H1 (cell line): ENCODE measurements around the gene FCRLB. TPM values are rescaled to one million over a fixed set of nuclear protein-coding genes. Genes with fewer than 3 reads are reported as not detected.

ENCODE experiments used
- CTCF ChIA-PET: fragments of 300-600 bp; sonication (Branson Sonifier 250); formaldehyde crosslinking; loops from one replicate; lab custom pipeline; 2021; ENCODE audit not compliant: partially characterized antibody; lab: Charles Lee
- POLR2A ChIA-PET: fragments of 300-600 bp; sonication (Branson Sonifier 250); formaldehyde crosslinking; loops from one replicate; lab custom pipeline; 2021; ENCODE audit warnings: inconsistent platforms; ENCODE audit not compliant: partially characterized antibody; lab: Charles Lee
- DNase-seq, 2 experiments: peaks; one replicate each; pipeline versions ENCODE4 v3.0.0 to v3.0.0-alpha.2; 2010 to 2022; ENCODE audit warnings: low spot score in 2 of 2, low read depth in 1 of 2, mixed read lengths in 1 of 2
- FAIRE-seq: peaks from 2 replicates; lab custom pipeline; 2011; peaks lifted over from hg19 to GRCh38; lab: Jason Lieb, UNC
- H2AFZ ChIP-seq: 2 replicates; pipeline ENCODE4 v1.8.1; 2012; ENCODE audit warnings: low read length, inconsistent platforms
- H2AK5ac ChIP-seq: 2 replicates; pipeline ENCODE4 v1.6.1; 2013; ENCODE audit warnings: low read depth, low read length
- H2BK120ac ChIP-seq: replicated peaks from 2 replicates; pipeline ENCODE3; 2013; ENCODE audit warnings: low read depth, low read length, inconsistent platforms
- H2BK12ac ChIP-seq: 2 replicates; pipeline ENCODE4 v1.6.1; 2013; ENCODE audit warnings: low read depth, low read length
- H2BK15ac ChIP-seq: 2 replicates; pipeline ENCODE4 v1.6.1; 2013; ENCODE audit warnings: low read length
- H2BK20ac ChIP-seq: 2 replicates; pipeline ENCODE4 v1.6.1; 2013; ENCODE audit warnings: low read length
- H2BK5ac ChIP-seq: 2 replicates; pipeline ENCODE4 v1.6.1; 2013; ENCODE audit warnings: low read depth, low read length
- H3K14ac ChIP-seq: 2 replicates; pipeline ENCODE4 v1.6.1; 2013; ENCODE audit warnings: inconsistent platforms; ENCODE audit not compliant: insufficient read length
- H3K18ac ChIP-seq: 2 replicates; pipeline ENCODE4 v1.6.1; 2013; ENCODE audit warnings: low read length; ENCODE audit errors: extremely low read depth
- H3K23ac ChIP-seq: 2 replicates; pipeline ENCODE4 v1.6.1; 2013; ENCODE audit warnings: inconsistent platforms; ENCODE audit not compliant: insufficient read length
- H3K23me2 ChIP-seq: 2 replicates; pipeline ENCODE4 v1.6.1; 2013; ENCODE audit warnings: low read depth, low read length
- H3K27ac ChIP-seq: 2 replicates; pipeline ENCODE4 v1.6.1; 2011; ENCODE audit warnings: low read depth, low read length, inconsistent platforms
- H3K27me3 ChIP-seq, 4 experiments: replicated peaks in 1 of 4; 1 replicate in 1 of 4; 2 replicates in 3 of 4; pipeline versions ENCODE4 v1.6.1 to v1.8.1; 2011 to 2013; ENCODE audit warnings: low read length in 3 of 4, mild to moderate bottlenecking in 3 of 4, inconsistent platforms in 2 of 4, mixed read lengths in 2 of 4, moderate library complexity in 1 of 4; ENCODE audit not compliant: control insufficient read depth in 3 of 4, insufficient read depth in 3 of 4; ENCODE audit errors: extremely low read depth in 1 of 4
- H3K36me3 ChIP-seq, 4 experiments: 2 replicates each; pipeline versions ENCODE4 v1.6.1 to v1.8.1; 2011 to 2013; ENCODE audit warnings: mild to moderate bottlenecking in 4 of 4, low read length in 3 of 4, moderate library complexity in 2 of 4, control low read depth in 1 of 4, inconsistent platforms in 1 of 4; ENCODE audit not compliant: insufficient read depth in 4 of 4, control insufficient read depth in 2 of 4
- H3K4ac ChIP-seq: replicated peaks from 2 replicates; pipeline ENCODE3; 2013; ENCODE audit warnings: low read length, low read depth, mixed read lengths, inconsistent platforms; ENCODE audit not compliant: insufficient read length
- H3K4me1 ChIP-seq, 4 experiments: replicated peaks in 1 of 4; 1 replicate in 1 of 4; 2 replicates in 3 of 4; pipeline versions ENCODE4 v1.6.1 to v1.8.1; 2011 to 2013; ENCODE audit warnings: low read length in 3 of 4, inconsistent platforms in 2 of 4, mixed read lengths in 1 of 4; ENCODE audit not compliant: insufficient read depth in 4 of 4, control insufficient read depth in 3 of 4
- H3K4me2 ChIP-seq, 2 experiments: 2 replicates each; pipeline versions ENCODE4 v1.6.1 to v1.8.1; 2011 to 2013; ENCODE audit warnings: low read depth in 2 of 2, low read length in 2 of 2, control low read depth in 1 of 2, inconsistent platforms in 1 of 2, mild to moderate bottlenecking in 1 of 2; ENCODE audit not compliant: insufficient read depth in 1 of 2
- H3K4me3 ChIP-seq, 4 experiments: fragments of 200-600, 300-600 bp in 1 of 4; sonication (generic), shearing (Covaris generic), sonication (Bioruptor Twin) in 1 of 4; 2 replicates each; pipeline versions ENCODE4 v1.5.1 to v1.8.1; 2011 to 2016; ENCODE audit warnings: low read length in 4 of 4, low read depth in 3 of 4, control low read depth in 2 of 4, inconsistent platforms in 2 of 4, mild to moderate bottlenecking in 2 of 4, mixed read lengths in 1 of 4, moderate library complexity in 1 of 4; ENCODE audit not compliant: insufficient read depth in 2 of 4; ENCODE audit errors: extremely low read depth in 1 of 4
- H3K56ac ChIP-seq: replicated peaks from 2 replicates; pipeline ENCODE3; 2013; ENCODE audit warnings: low read depth, mild to moderate bottlenecking, mixed read lengths, low read length, inconsistent platforms; ENCODE audit not compliant: insufficient read length
- H3K79me1 ChIP-seq: 2 replicates; pipeline ENCODE4 v1.6.1; 2013; ENCODE audit warnings: low read depth, low read length, control low read depth
- H3K79me2 ChIP-seq, 2 experiments: 2 replicates each; pipeline versions ENCODE4 v1.6.1 to v1.8.1; 2012 to 2013; ENCODE audit warnings: low read length in 2 of 2, mild to moderate bottlenecking in 2 of 2, inconsistent platforms in 1 of 2; ENCODE audit not compliant: insufficient read depth in 2 of 2, control insufficient read depth in 1 of 2
- H3K9ac ChIP-seq, 4 experiments: replicated peaks in 1 of 4; 1 replicate in 1 of 4; 2 replicates in 3 of 4; pipeline versions ENCODE4 v1.6.1 to v1.8.1; 2011 to 2013; ENCODE audit warnings: low read depth in 3 of 4, low read length in 3 of 4, control low read depth in 2 of 4, mild to moderate bottlenecking in 2 of 4, moderate library complexity in 2 of 4, inconsistent platforms in 1 of 4; ENCODE audit errors: extremely low read depth in 1 of 4
- H3K9me3 ChIP-seq, 2 experiments: 2 replicates each; pipeline versions ENCODE4 v1.6.1 to v1.8.1; 2012 to 2013; ENCODE audit warnings: mild to moderate bottlenecking in 2 of 2, moderate library complexity in 2 of 2, control low read depth in 1 of 2, inconsistent platforms in 1 of 2, low read depth in 1 of 2, low read length in 1 of 2, mixed read lengths in 1 of 2; ENCODE audit not compliant: insufficient read depth in 2 of 2
- H4K20me1 ChIP-seq, 2 experiments: replicated peaks in 1 of 2; 2 replicates each; pipeline versions ENCODE3 to v1.8.1; 2011 to 2013; ENCODE audit warnings: inconsistent platforms in 2 of 2, low read length in 2 of 2, mild to moderate bottlenecking in 1 of 2; ENCODE audit not compliant: insufficient read depth in 2 of 2, control insufficient read depth in 1 of 2
- H4K5ac ChIP-seq: 2 replicates; pipeline ENCODE4 v1.6.1; 2013; ENCODE audit warnings: low read length, low read depth, mixed read lengths, inconsistent platforms; ENCODE audit not compliant: insufficient read length
- H4K8ac ChIP-seq: 2 replicates; pipeline ENCODE4 v1.8.0; 2013; ENCODE audit warnings: mild to moderate bottlenecking, moderate library complexity, low read length, inconsistent platforms; ENCODE audit not compliant: insufficient read depth; ENCODE audit errors: extremely low read depth
- H4K91ac ChIP-seq: replicated peaks from 2 replicates; pipeline ENCODE3; 2013; ENCODE audit warnings: low read length, mixed read lengths, inconsistent platforms; ENCODE audit not compliant: insufficient read length
- ATF3 ChIP-seq: IDR thresholded peaks from 2 replicates; pipeline ENCODE4 v1.6.1; 2011; ENCODE audit warnings: low read depth, mild to moderate bottlenecking, low read length; ENCODE audit not compliant: insufficient read depth
- BCL11A ChIP-seq, 2 experiments: IDR thresholded peaks; one replicate each; pipeline ENCODE4 v1.6.1; 2011; ENCODE audit warnings: low read depth in 2 of 2, low read length in 2 of 2, mild to moderate bottlenecking in 2 of 2
- EGR1 ChIP-seq: IDR thresholded peaks from 2 replicates; pipeline ENCODE4 v1.6.1; 2011; ENCODE audit warnings: low read depth, low read length, borderline replicate concordance
- HDAC2 ChIP-seq, 2 experiments: fragments of 300-600 bp in 1 of 2; sonication (generic) in 1 of 2; IDR thresholded peaks; 2 replicates each; pipeline ENCODE4 v1.6.1; 2011 to 2012; ENCODE audit warnings: low read depth in 2 of 2, low read length in 2 of 2, mild to moderate bottlenecking in 2 of 2, moderate library complexity in 2 of 2, borderline replicate concordance in 1 of 2, inconsistent platforms in 1 of 2
- RAD21 ChIP-seq, 2 experiments: IDR thresholded peaks in 1 of 2; conservative IDR thresholded peaks in 1 of 2; 2 replicates each; pipeline ENCODE4 v1.6.1; 2011; ENCODE audit warnings: low read depth in 2 of 2, low read length in 2 of 2, improper control_type of control experiment in 1 of 2, inconsistent platforms in 1 of 2, mild to moderate bottlenecking in 1 of 2, moderate library complexity in 1 of 2
- RFX5 ChIP-seq: IDR thresholded peaks from 2 replicates; pipeline ENCODE4 v1.6.1; 2011; ENCODE audit warnings: low read depth, low read length, improper control_type of control experiment, borderline replicate concordance
- SIX5 ChIP-seq: IDR thresholded peaks from 2 replicates; pipeline ENCODE4 v1.6.1; 2011; ENCODE audit warnings: mild to moderate bottlenecking, low read depth, low read length
- SUZ12 ChIP-seq: fragments of 200-600 bp; sonication (generic); IDR thresholded peaks from 2 replicates; pipeline ENCODE4 v1.6.1; 2012; ENCODE audit warnings: mild to moderate bottlenecking, inconsistent platforms, low read length, moderate library complexity, mixed read lengths
- TAF1 ChIP-seq: IDR thresholded peaks from 2 replicates; pipeline ENCODE4 v1.6.1; 2011; ENCODE audit warnings: mild to moderate bottlenecking, low read depth, low read length
- TBP ChIP-seq: IDR thresholded peaks from 2 replicates; pipeline ENCODE4 v1.6.1; 2011; ENCODE audit warnings: low read depth, low read length, improper control_type of control experiment
- WGBS, 2 experiments: shearing (Covaris generic) in 1 of 2; methylation state at CpG; one replicate each; pipeline versions ENCODE4 v1.1.6 to v1.1.7; 2013 to 2015; ENCODE audit warnings: low lambda C conversion rate in 2 of 2, mixed read lengths in 2 of 2, inconsistent platforms in 1 of 2, low coverage in 1 of 2, missing lambda C conversion rate in 1 of 2; ENCODE audit not compliant: insufficient replicate concordance in 2 of 2, insufficient coverage in 1 of 2, insufficient read length in 1 of 2; ENCODE audit errors: extremely low coverage in 1 of 2, missing lambda C conversion rate in 1 of 2; 5-methylcytosine and 5-hydroxymethylcytosine counted together
- polyA plus RNA-seq, 7 experiments: library from polyadenylated mRNA; depleted of rRNA in 3 of 7; stranded (reverse) in 5 of 7; unstranded in 2 of 7; fragments of >200 nt in 5 of 7; fragments of 200-250 nt in 2 of 7; gene quantifications; 1 replicate in 5 of 7; 2 replicates in 1 of 7; 4 replicates in 1 of 7; pipeline versions ENCODE4 v1.2.1 to v1.2.3, GENCODE V29; 2011 to 2013; ENCODE audit warnings: missing spikeins in 2 of 7, mixed read lengths in 2 of 7
- total RNA-seq: library from RNA; stranded (reverse); fragmentation: NEBNext Ultra II Directional; extraction: Animal tissue kit (Norgen Biotek cat#: 25700); gene quantifications from 2 replicates; pipeline ENCODE4 v1.2.1, GENCODE V29; 2021

Gene FCRLB
- total and polyA plus RNA-seq, 2 of the 8 experiments (the other 6 are each of a cell fraction or from before 2014, with no cell fraction given), result 0.14 to 0.24 TPM

GRCh38 chr1:161681879-161682278, 39.5 kb upstream of the FCRLB start:
- Histone ChIP-seq H3K4ac (no peak overlapping the region), H3K79me1 (no peaks in the 10 kb centered on the region), H2AFZ (no peak overlapping the region), H2AK5ac (no peak overlapping the region)
- FAIRE-seq, result no peak
- TF ChIP-seq RAD21 (IDR thresholded peaks at IDR 0.05 in 1 of 2, conservative IDR thresholded peaks at IDR 0.05 in 1 of 2; ENCODE audit: low read depth in 2 of 2, low read length in 2 of 2) (no peak), SIX5 (no peak), EGR1 (no peak), SUZ12 (no peak), ATF3 (no peak), TAF1 (no peak), TBP (no peak), RFX5 (no peak), BCL11A (IDR thresholded peaks at IDR 0.05; ENCODE audit: low read depth in 2 of 2, low read length in 2 of 2) (no peak), HDAC2 (IDR thresholded peaks at IDR 0.05; ENCODE audit: borderline replicate concordance in 1 of 2, low read depth in 2 of 2, low read length in 2 of 2) (no peak)
- TF ChIP-seq, all 59 proteins: peak for 0
- no peaks in the 10 kb centered on the region for H3K27me3 ChIP-seq
- no peak overlapping the region for H4K91ac ChIP-seq
- no peak overlapping the region for H4K5ac ChIP-seq
- no peaks in the 10 kb centered on the region for H3K36me3 ChIP-seq
- H3K14ac ChIP-seq, result no peak overlapping the region
- ChIA-PET POLR2A (no interaction called here), CTCF (interaction anchor here (0.7 kb wide), 1 partner anchor 1672 kb away, joined by 6 read pairs; no protein-coding TSS in a partner anchor)
- H2BK12ac ChIP-seq, result no peak overlapping the region
- H3K18ac ChIP-seq, result no peak overlapping the region
- H2BK20ac ChIP-seq, result no peak overlapping the region
- 81% methylated on average over 3 of the region's 3 CpGs; no CpG with 5 or more reads in 1 of the 2 experiments for WGBS, 2 experiments
- no peak overlapping the region for H3K23ac ChIP-seq
- no peak overlapping the region for H3K56ac ChIP-seq
- DNase-seq, result no peak
- no peak overlapping the region for H2BK5ac ChIP-seq
- no peaks in the 10 kb centered on the region for H3K79me2 ChIP-seq
- no peaks in the 10 kb centered on the region for H4K20me1 ChIP-seq
- no peak overlapping the region for H4K8ac ChIP-seq
- no peak overlapping the region for H3K9ac ChIP-seq
- no peaks in the 10 kb centered on the region for H3K9me3 ChIP-seq
- no peaks in the 10 kb centered on the region for H3K23me2 ChIP-seq
- no peak overlapping the region for H2BK15ac ChIP-seq
- no peak overlapping the region for H2BK120ac ChIP-seq
- H3K27ac ChIP-seq, result no peak overlapping the region
- no peaks in the 10 kb centered on the region; a peak in 1 of 7 replicates for H3K4me1 ChIP-seq
- H3K4me2 ChIP-seq, result no peak overlapping the region
- H3K4me3 ChIP-seq, result no peak overlapping the region
